GM23338 (cell line): ENCODE measurements around the gene FBN2. TPM values are rescaled to one million over a fixed set of nuclear protein-coding genes. Genes with fewer than 3 reads are reported as not detected.

Source experiments
- ATAC-seq: fragments of 200-7000 bp; cut with Tn5 transposase; 3 replicates; pipeline ENCODE4 v1.9.1; 2020
- DNase-seq: peaks from one replicate; pipeline ENCODE4 v3.0.0-alpha.2; 2015; ENCODE audit warnings: low spot score
- H2AFZ ChIP-seq: fragments of 200-600 bp; sonication (generic); 2 replicates; pipeline ENCODE4 v1.8.0; 2016; ENCODE audit warnings: antibody characterized with exemption, mild to moderate bottlenecking, moderate library complexity
- H3F3A ChIP-seq: fragments of 200-600 bp; sonication (generic); replicated peaks from 2 replicates; pipeline ENCODE4 v1.8.0; 2017; ENCODE audit warnings: antibody characterized with exemption, mixed run types, low read depth
- H3K27ac ChIP-seq: fragments of 200-600 bp; sonication (generic); 2 replicates; pipeline ENCODE4 v1.6.1; 2016; ENCODE audit warnings: low read depth
- H3K27me3 ChIP-seq: fragments of 200-600 bp; sonication (generic); 2 replicates; pipeline ENCODE4 v1.8.0; 2016; ENCODE audit warnings: mild to moderate bottlenecking, mixed run types, moderate library complexity; ENCODE audit not compliant: insufficient read depth
- H3K36me3 ChIP-seq: fragments of 200-600 bp; sonication (generic); 2 replicates; pipeline ENCODE4 v1.8.0; 2016; ENCODE audit warnings: mild to moderate bottlenecking; ENCODE audit not compliant: insufficient read depth
- H3K4me1 ChIP-seq: fragments of 200-600 bp; sonication (generic); 2 replicates; pipeline ENCODE4 v1.8.0; 2016; ENCODE audit warnings: mild to moderate bottlenecking, moderate library complexity; ENCODE audit not compliant: insufficient read depth
- H3K4me2 ChIP-seq: fragments of 200-600 bp; sonication (generic); 2 replicates; pipeline ENCODE4 v1.7.1; 2017; ENCODE audit warnings: mixed run types
- H3K4me3 ChIP-seq: fragments of 200-600 bp; sonication (generic); 2 replicates; pipeline ENCODE4 v1.6.1; 2016; ENCODE audit warnings: mixed run types
- H3K79me2 ChIP-seq: fragments of 200-600 bp; sonication (generic); replicated peaks from 2 replicates; pipeline ENCODE4 v1.8.0; 2017; ENCODE audit warnings: mild to moderate bottlenecking; ENCODE audit not compliant: insufficient read depth
- H3K9me2 ChIP-seq: fragments of 200-600 bp; sonication (generic); 2 replicates; pipeline ENCODE4 v1.8.0; 2017; ENCODE audit not compliant: insufficient read depth
- H4K20me1 ChIP-seq: fragments of 200-600 bp; sonication (generic); replicated peaks from 2 replicates; pipeline ENCODE4 v1.8.0; 2017; ENCODE audit warnings: mild to moderate bottlenecking; ENCODE audit not compliant: insufficient read depth
- H3K27ac Mint-ChIP-seq: 2 replicates; pipeline ENCODE4 v1.8.0; 2020; ENCODE audit warnings: inconsistent platforms, mild to moderate bottlenecking, moderate library complexity, mixed read lengths
- H3K27me3 Mint-ChIP-seq: 3 replicates; pipeline ENCODE4 v1.8.0; 2022; ENCODE audit warnings: low read depth, mild to moderate bottlenecking, moderate library complexity, mixed read lengths, inconsistent platforms; ENCODE audit not compliant: insufficient read depth, poor library complexity
- H3K36me3 Mint-ChIP-seq: 3 replicates; pipeline ENCODE4 v1.8.0; 2021; ENCODE audit warnings: low read depth, mild to moderate bottlenecking, inconsistent platforms, moderate library complexity, mixed read lengths
- H3K4me1 Mint-ChIP-seq: 3 replicates; pipeline ENCODE4 v1.8.0; 2020; ENCODE audit warnings: mild to moderate bottlenecking, inconsistent platforms, mixed read lengths
- H3K4me3 Mint-ChIP-seq: 3 replicates; pipeline ENCODE4 v1.8.0; 2021; ENCODE audit warnings: moderate library complexity, mild to moderate bottlenecking, inconsistent platforms, mixed read lengths
- H3K9me3 Mint-ChIP-seq: 3 replicates; pipeline ENCODE4 v1.8.0; 2020; ENCODE audit warnings: moderate library complexity, mild to moderate bottlenecking, inconsistent platforms, mixed read lengths
- CREB1 ChIP-seq: fragments of 250-450 bp; sonication (Bioruptor Pico); IDR thresholded peaks from 2 replicates; pipeline ENCODE4 v1.5.0; 2020; ENCODE audit warnings: low read depth, mild to moderate bottlenecking, moderate library complexity
- EZH2 ChIP-seq: fragments of 200-600 bp; sonication (generic); IDR thresholded peaks from one replicate; pipeline ENCODE4 v1.8.0; 2017; ENCODE audit warnings: antibody characterized with exemption, mild to moderate bottlenecking, low read depth; ENCODE audit not compliant: unreplicated experiment
- JUNB ChIP-seq: IDR thresholded peaks from one replicate; pipeline ENCODE4 v1.6.1; 2016; ENCODE audit warnings: antibody characterized with exemption; ENCODE audit not compliant: unreplicated experiment
- NANOG ChIP-seq: IDR thresholded peaks from 2 replicates; pipeline ENCODE4 v1.6.1; 2016; ENCODE audit warnings: antibody characterized with exemption, borderline replicate concordance
- POLR2AphosphoS5 ChIP-seq: IDR thresholded peaks from 2 replicates; pipeline ENCODE4 v1.6.1; 2016; ENCODE audit warnings: antibody characterized with exemption, low read depth
- STAT1 ChIP-seq: IDR thresholded peaks from one replicate; pipeline ENCODE4 v1.6.1; 2016; ENCODE audit warnings: antibody characterized with exemption; ENCODE audit not compliant: unreplicated experiment
- ZNF114 ChIP-seq: fragments of 250-450 bp; sonication (Bioruptor Pico); IDR thresholded peaks from 2 replicates; pipeline ENCODE4 v1.5.0; 2020; ENCODE audit warnings: mild to moderate bottlenecking, moderate library complexity
- polyA plus RNA-seq: library from polyadenylated mRNA; unstranded; fragments of >200 nt; fragmentation: Nextera tagmentation; extraction: Ambion mirVana; gene quantifications from 2 replicates; pipeline ENCODE4 v1.2.1, GENCODE V29; 2016
- total RNA-seq: library from RNA; depleted of rRNA; stranded (reverse); fragments of >200 nt; shearing (Covaris generic); gene quantifications from 2 replicates; pipeline ENCODE4 v1.2.3, GENCODE V29; 2014
- TF ChIP-seq, protein P1 (sequence below), 2 experiments: fragments of 200-600 bp in 1 of 2; sonication (generic) in 1 of 2; conservative IDR thresholded peaks; 2 replicates each; pipeline versions ENCODE4 v1.5.1 to v1.6.1; 2016 to 2017; ENCODE audit warnings: antibody characterized with exemption in 2 of 2, low read depth in 2 of 2, mild to moderate bottlenecking in 2 of 2, moderate library complexity in 1 of 2
- TF ChIP-seq, protein P2 (sequence below): IDR thresholded peaks from 2 replicates; pipeline ENCODE4 v1.6.1; 2016; ENCODE audit warnings: antibody characterized with exemption
- TF ChIP-seq, protein P3 (sequence below): fragments of 250-450 bp; sonication (Bioruptor Pico); IDR thresholded peaks from 2 replicates; pipeline ENCODE4 v1.5.0; 2020; ENCODE audit warnings: mild to moderate bottlenecking, moderate library complexity
- TF ChIP-seq, protein P4 (sequence below): IDR thresholded peaks from one replicate; pipeline ENCODE4 v1.6.1; 2018; ENCODE audit warnings: antibody characterized with exemption; ENCODE audit not compliant: unreplicated experiment

FBN2 gene
- total and polyA plus RNA-seq, 2 experiments from 2014 or later, result 2.6 to 13.6 TPM

DNA sequence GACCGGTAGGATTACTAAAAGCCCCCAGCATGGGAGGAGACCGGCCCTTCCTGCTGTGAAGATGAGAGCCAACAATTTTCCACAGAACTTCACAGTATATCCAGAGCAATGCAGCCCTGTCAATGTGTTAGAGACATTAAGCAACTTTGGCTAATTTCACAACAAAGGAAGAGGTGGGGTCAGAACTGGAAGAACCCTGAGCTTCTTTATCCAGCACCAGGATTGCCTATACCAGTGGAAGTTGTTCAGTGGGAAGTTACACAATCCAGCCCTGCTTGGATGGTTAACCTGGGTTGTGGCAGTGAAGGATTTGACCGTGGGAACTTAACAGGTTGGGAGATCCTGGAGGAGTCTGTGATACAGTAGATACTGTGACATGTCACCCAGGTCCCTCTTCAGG is 197.0 kb downstream of the FBN2 start (continued):
- TF ChIP-seq, protein P1, sequence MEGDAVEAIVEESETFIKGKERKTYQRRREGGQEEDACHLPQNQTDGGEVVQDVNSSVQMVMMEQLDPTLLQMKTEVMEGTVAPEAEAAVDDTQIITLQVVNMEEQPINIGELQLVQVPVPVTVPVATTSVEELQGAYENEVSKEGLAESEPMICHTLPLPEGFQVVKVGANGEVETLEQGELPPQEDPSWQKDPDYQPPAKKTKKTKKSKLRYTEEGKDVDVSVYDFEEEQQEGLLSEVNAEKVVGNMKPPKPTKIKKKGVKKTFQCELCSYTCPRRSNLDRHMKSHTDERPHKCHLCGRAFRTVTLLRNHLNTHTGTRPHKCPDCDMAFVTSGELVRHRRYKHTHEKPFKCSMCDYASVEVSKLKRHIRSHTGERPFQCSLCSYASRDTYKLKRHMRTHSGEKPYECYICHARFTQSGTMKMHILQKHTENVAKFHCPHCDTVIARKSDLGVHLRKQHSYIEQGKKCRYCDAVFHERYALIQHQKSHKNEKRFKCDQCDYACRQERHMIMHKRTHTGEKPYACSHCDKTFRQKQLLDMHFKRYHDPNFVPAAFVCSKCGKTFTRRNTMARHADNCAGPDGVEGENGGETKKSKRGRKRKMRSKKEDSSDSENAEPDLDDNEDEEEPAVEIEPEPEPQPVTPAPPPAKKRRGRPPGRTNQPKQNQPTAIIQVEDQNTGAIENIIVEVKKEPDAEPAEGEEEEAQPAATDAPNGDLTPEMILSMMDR (conservative IDR thresholded peaks at IDR 0.05; ENCODE audit: low read depth in 2 of 2), result no peak
- TF ChIP-seq, protein P2, sequence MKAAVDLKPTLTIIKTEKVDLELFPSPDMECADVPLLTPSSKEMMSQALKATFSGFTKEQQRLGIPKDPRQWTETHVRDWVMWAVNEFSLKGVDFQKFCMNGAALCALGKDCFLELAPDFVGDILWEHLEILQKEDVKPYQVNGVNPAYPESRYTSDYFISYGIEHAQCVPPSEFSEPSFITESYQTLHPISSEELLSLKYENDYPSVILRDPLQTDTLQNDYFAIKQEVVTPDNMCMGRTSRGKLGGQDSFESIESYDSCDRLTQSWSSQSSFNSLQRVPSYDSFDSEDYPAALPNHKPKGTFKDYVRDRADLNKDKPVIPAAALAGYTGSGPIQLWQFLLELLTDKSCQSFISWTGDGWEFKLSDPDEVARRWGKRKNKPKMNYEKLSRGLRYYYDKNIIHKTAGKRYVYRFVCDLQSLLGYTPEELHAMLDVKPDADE, result no peak

DNA sequence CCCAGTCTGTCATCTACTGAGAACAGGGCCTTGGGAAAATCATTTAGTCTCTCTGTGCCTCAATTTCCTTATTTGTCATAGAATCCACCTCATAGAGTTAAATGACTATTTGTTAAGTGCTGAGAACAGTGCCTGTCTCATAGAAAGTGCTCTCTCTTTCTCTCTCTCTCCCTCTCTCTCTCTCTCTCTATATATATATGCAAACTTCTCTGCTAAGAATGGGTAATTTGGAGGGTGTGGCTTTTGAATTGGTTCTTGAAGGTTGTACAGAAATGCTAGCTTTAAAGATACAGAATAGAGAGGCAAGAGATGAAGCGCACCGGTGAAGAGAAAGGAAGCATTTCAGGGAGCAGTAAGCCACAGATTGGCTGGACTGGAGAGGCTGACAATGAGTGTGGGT is 197.4 kb downstream of the FBN2 start:
- ATAC-seq, result no peak
- no peaks in the 10 kb centered on the region for H3F3A ChIP-seq
- H3K4me1 ChIP-seq, result no peaks in the 10 kb centered on the region
- H3K36me3 Mint-ChIP-seq, result peaks cover 31% of the 10 kb centered on the region
- no peak overlapping the region for H2AFZ ChIP-seq
- no peak overlapping the region for H3K27ac ChIP-seq
- no peak overlapping the region for H3K4me2 ChIP-seq
- no peak overlapping the region for H3K4me3 Mint-ChIP-seq
- no peaks in the 10 kb centered on the region for H3K9me3 Mint-ChIP-seq
- no peaks in the 10 kb centered on the region for H3K36me3 ChIP-seq
- H3K9me2 ChIP-seq, result peaks cover 3% of the 10 kb centered on the region; the same call in 1 of the 2 replicates
- no peaks in the 10 kb centered on the region for H3K27me3 Mint-ChIP-seq
- no peak overlapping the region for H3K4me3 ChIP-seq
- no peaks in the 10 kb centered on the region for H3K27me3 ChIP-seq
- no peaks in the 10 kb centered on the region for H3K4me1 Mint-ChIP-seq
- no peak overlapping the region for H3K27ac Mint-ChIP-seq
- H3K79me2 ChIP-seq, result no peaks in the 10 kb centered on the region
- no peaks in the 10 kb centered on the region for H4K20me1 ChIP-seq
- no peak for DNase-seq
- TF ChIP-seq STAT1 (no peak), JUNB (no peak), NANOG (no peak), POLR2AphosphoS5 (no peak), EZH2 (no peak), ZNF114 (CRISPR knock-in tag) (no peak), CREB1 (CRISPR knock-in tag) (no peak)
- TF ChIP-seq, protein P1 (conservative IDR thresholded peaks at IDR 0.05; ENCODE audit: low read depth in 2 of 2), result no peak
- TF ChIP-seq, protein P3, sequence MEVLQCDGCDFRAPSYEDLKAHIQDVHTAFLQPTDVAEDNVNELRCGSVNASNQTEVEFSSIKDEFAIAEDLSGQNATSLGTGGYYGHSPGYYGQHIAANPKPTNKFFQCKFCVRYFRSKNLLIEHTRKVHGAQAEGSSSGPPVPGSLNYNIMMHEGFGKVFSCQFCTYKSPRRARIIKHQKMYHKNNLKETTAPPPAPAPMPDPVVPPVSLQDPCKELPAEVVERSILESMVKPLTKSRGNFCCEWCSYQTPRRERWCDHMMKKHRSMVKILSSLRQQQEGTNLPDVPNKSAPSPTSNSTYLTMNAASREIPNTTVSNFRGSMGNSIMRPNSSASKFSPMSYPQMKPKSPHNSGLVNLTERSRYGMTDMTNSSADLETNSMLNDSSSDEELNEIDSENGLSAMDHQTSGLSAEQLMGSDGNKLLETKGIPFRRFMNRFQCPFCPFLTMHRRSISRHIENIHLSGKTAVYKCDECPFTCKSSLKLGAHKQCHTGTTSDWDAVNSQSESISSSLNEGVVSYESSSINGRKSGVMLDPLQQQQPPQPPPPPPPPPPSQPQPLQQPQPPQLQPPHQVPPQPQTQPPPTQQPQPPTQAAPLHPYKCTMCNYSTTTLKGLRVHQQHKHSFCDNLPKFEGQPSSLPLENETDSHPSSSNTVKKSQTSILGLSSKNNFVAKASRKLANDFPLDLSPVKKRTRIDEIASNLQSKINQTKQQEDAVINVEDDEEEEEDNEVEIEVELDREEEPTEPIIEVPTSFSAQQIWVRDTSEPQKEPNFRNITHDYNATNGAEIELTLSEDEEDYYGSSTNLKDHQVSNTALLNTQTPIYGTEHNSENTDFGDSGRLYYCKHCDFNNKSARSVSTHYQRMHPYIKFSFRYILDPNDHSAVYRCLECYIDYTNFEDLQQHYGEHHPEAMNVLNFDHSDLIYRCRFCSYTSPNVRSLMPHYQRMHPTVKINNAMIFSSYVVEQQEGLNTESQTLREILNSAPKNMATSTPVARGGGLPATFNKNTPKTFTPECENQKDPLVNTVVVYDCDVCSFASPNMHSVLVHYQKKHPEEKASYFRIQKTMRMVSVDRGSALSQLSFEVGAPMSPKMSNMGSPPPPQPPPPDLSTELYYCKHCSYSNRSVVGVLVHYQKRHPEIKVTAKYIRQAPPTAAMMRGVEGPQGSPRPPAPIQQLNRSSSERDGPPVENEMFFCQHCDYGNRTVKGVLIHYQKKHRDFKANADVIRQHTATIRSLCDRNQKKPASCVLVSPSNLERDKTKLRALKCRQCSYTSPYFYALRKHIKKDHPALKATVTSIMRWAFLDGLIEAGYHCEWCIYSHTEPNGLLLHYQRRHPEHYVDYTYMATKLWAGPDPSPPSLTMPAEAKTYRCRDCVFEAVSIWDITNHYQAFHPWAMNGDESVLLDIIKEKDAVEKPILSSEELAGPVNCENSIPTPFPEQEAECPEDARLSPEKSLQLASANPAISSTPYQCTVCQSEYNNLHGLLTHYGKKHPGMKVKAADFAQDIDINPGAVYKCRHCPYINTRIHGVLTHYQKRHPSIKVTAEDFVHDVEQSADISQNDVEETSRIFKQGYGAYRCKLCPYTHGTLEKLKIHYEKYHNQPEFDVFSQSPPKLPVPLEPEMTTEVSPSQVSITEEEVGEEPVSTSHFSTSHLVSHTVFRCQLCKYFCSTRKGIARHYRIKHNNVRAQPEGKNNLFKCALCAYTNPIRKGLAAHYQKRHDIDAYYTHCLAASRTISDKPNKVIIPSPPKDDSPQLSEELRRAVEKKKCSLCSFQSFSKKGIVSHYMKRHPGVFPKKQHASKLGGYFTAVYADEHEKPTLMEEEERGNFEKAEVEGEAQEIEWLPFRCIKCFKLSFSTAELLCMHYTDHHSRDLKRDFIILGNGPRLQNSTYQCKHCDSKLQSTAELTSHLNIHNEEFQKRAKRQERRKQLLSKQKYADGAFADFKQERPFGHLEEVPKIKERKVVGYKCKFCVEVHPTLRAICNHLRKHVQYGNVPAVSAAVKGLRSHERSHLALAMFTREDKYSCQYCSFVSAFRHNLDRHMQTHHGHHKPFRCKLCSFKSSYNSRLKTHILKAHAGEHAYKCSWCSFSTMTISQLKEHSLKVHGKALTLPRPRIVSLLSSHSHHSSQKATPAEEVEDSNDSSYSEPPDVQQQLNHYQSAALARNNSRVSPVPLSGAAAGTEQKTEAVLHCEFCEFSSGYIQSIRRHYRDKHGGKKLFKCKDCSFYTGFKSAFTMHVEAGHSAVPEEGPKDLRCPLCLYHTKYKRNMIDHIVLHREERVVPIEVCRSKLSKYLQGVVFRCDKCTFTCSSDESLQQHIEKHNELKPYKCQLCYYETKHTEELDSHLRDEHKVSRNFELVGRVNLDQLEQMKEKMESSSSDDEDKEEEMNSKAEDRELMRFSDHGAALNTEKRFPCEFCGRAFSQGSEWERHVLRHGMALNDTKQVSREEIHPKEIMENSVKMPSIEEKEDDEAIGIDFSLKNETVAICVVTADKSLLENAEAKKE, result no peak
- TF ChIP-seq, protein P4, sequence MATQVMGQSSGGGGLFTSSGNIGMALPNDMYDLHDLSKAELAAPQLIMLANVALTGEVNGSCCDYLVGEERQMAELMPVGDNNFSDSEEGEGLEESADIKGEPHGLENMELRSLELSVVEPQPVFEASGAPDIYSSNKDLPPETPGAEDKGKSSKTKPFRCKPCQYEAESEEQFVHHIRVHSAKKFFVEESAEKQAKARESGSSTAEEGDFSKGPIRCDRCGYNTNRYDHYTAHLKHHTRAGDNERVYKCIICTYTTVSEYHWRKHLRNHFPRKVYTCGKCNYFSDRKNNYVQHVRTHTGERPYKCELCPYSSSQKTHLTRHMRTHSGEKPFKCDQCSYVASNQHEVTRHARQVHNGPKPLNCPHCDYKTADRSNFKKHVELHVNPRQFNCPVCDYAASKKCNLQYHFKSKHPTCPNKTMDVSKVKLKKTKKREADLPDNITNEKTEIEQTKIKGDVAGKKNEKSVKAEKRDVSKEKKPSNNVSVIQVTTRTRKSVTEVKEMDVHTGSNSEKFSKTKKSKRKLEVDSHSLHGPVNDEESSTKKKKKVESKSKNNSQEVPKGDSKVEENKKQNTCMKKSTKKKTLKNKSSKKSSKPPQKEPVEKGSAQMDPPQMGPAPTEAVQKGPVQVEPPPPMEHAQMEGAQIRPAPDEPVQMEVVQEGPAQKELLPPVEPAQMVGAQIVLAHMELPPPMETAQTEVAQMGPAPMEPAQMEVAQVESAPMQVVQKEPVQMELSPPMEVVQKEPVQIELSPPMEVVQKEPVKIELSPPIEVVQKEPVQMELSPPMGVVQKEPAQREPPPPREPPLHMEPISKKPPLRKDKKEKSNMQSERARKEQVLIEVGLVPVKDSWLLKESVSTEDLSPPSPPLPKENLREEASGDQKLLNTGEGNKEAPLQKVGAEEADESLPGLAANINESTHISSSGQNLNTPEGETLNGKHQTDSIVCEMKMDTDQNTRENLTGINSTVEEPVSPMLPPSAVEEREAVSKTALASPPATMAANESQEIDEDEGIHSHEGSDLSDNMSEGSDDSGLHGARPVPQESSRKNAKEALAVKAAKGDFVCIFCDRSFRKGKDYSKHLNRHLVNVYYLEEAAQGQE, result no peak
